ENCODE measurements around the gene RPTOR.
"Not testable (repeated sequence)": the region's sequence is repeated elsewhere in the genome, so short reads cannot be mapped to it uniquely, and the experiment has no call there.

Gene RPTOR

DNA sequence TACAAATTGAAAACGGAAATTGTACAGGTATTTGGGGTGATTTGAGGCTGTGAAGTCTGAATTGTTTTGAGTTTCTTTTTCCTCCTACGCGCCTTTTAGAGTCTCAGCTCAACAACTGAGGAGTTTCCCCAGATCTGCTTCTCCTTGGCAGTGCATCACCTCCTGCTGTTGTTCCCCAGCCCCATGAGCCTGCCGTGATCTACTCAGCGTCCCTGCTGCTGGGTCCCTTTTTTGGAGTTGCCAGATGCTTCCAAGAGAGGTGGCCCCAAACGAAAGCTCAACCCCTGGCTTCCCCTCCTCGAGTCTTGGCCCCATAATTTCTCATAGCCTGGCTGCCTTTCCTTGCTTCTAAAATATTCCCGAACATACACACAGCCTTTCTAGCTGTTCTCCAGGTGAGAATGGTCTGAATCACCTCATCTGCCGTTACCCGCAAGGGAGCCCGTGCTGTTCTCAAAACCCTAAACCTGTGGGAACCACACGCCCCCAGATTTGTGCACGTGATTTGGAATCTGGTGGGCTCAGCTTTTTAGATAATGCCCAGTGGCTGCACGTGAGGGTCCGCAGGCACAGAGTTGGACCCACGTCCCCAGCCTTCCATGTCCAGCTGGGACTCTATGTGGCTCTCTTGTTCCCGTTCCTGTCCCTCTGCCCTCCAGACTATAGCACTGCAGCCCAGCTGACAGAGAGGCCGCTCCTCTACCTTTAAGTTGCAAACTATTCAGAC is 267.9 kb downstream of the RPTOR start:
- no peak for DNase-seq (ENCODE audit: insufficient read length, low spot score)
- FAIRE-seq: no peak
- no peak for TF ChIP-seq POU2F2 (IDR thresholded peaks at IDR 0.05; ENCODE audit: low read depth, low read length)

- TF ChIP-seq POU2F2 (IDR thresholded peaks at IDR 0.05; ENCODE audit: low read depth, low read length): no peak
- no peak for TF ChIP-seq PAX5 (IDR thresholded peaks at IDR 0.05; ENCODE audit: insufficient read depth, low read length, severe bottlenecking)
- FAIRE-seq: no peak
- DNase-seq (ENCODE audit: insufficient read length, low spot score): no peak
Measured at GRCh38 chr17:80813318-80813717, 268.7 kb downstream of the RPTOR start.

DNA sequence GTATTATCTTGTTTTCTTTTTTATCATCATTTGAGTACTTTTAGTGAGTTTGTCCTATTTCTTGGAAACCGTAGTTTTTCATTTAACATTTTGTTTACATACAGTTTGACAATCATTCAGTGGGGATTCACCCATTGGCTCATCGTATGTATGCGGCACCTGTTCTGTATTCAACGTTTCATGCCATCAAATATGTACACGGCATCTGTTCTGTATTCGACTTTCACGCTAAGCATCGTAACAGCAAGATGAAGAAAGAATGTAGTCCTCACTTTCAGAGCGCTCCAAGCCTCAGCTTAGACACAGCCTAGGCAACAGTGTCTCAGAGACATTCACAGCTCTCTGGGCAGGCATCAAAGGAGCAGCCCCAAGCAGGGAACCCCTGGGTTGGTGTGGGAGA is 269.9 kb downstream of the RPTOR start:
- TF ChIP-seq POLR2A (IDR thresholded peaks at IDR 0.05; ENCODE audit: low read depth, low read length) (no peak), POLR2AphosphoS5 (IDR thresholded peaks at IDR 0.05; ENCODE audit: low read depth, low read length) (no peak), PAX5 (IDR thresholded peaks at IDR 0.05; ENCODE audit: insufficient read depth, low read length, severe bottlenecking) (no peak), TAF1 (IDR thresholded peaks at IDR 0.05; ENCODE audit: low read depth, low read length) (no peak)
- DNase-seq (ENCODE audit: insufficient read length, low spot score) (no peak), FAIRE-seq (no peak)

- FAIRE-seq (no peak), DNase-seq (ENCODE audit: insufficient read length, low spot score) (no peak)
- TF ChIP-seq TAF1 (IDR thresholded peaks at IDR 0.05; ENCODE audit: low read depth, low read length): no peak
- no peak for TF ChIP-seq POLR2AphosphoS5 (IDR thresholded peaks at IDR 0.05; ENCODE audit: low read depth, low read length)
- TF ChIP-seq SPI1 (IDR thresholded peaks at IDR 0.05; ENCODE audit: low read depth, low read length): no peak
- no peak for TF ChIP-seq POLR2A (IDR thresholded peaks at IDR 0.05; ENCODE audit: low read depth, low read length)
- no peak for TF ChIP-seq PAX5 (IDR thresholded peaks at IDR 0.05; ENCODE audit: insufficient read depth, low read length, severe bottlenecking)
- no peak for TF ChIP-seq POU2F2 (IDR thresholded peaks at IDR 0.05; ENCODE audit: low read depth, low read length)
Measured at GRCh38 chr17:80815151-80815681, 270.6 kb downstream of the RPTOR start.

GRCh38 chr17:80815718-80816117 is 271.1 kb downstream of the RPTOR start:
- not testable (repeated sequence) for FAIRE-seq

GRCh38 chr17:80816241-80817103 is 271.8 kb downstream of the RPTOR start:
- FAIRE-seq (no peak), DNase-seq (ENCODE audit: insufficient read length, low spot score) (no peak)
- TF ChIP-seq POLR2AphosphoS5 (IDR thresholded peaks at IDR 0.05; ENCODE audit: low read depth, low read length): no peak
- no peak for TF ChIP-seq POLR2A (IDR thresholded peaks at IDR 0.05; ENCODE audit: low read depth, low read length)
- TF ChIP-seq POU2F2 (IDR thresholded peaks at IDR 0.05; ENCODE audit: low read depth, low read length): no peak
- TF ChIP-seq TAF1 (IDR thresholded peaks at IDR 0.05; ENCODE audit: low read depth, low read length): no peak
- no peak for TF ChIP-seq SPI1 (IDR thresholded peaks at IDR 0.05; ENCODE audit: low read depth, low read length)
- no peak for TF ChIP-seq PAX5 (IDR thresholded peaks at IDR 0.05; ENCODE audit: insufficient read depth, low read length, severe bottlenecking)

More at GRCh38 chr17:80815718-80816117, 271.1 kb downstream of the RPTOR start:
- DNase-seq (ENCODE audit: insufficient read length, low spot score): not testable (repeated sequence)

DNA sequence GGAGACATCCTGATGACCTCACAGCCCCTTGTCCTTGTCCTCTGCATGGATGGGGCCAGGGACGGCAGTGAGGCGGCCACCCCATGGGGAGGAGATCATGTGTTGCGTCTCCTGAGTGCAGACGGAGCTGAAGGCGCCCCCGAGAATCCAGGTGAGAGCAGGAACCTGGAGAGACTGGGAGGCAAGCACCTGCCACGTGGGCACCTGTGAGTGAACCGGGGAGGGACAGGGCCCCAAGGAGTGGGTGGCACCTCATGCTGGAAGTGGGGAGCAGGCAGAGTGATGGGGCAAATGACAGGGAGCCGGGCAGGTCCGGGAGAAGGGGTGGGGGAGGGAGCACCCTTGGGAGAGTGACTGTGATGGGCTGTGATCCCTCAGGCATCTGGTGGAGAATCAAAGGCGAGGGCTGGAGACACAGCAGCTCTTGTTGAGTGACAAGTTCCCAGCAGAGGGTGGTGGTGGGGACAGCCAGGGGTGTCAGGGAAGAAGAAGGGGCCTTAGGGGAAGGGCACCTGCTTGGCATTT is 272.7 kb downstream of the RPTOR start:
- FAIRE-seq: no peak
- no peak for TF ChIP-seq SPI1 (IDR thresholded peaks at IDR 0.05; ENCODE audit: low read depth, low read length)
- TF ChIP-seq POU2F2 (IDR thresholded peaks at IDR 0.05; ENCODE audit: low read depth, low read length): no peak
- TF ChIP-seq POLR2AphosphoS5 (IDR thresholded peaks at IDR 0.05; ENCODE audit: low read depth, low read length): no peak
- no peak for TF ChIP-seq POLR2A (IDR thresholded peaks at IDR 0.05; ENCODE audit: low read depth, low read length)
- no peak for TF ChIP-seq TAF1 (IDR thresholded peaks at IDR 0.05; ENCODE audit: low read depth, low read length)
- no peak for TF ChIP-seq PAX5 (IDR thresholded peaks at IDR 0.05; ENCODE audit: insufficient read depth, low read length, severe bottlenecking)
- DNase-seq (ENCODE audit: insufficient read length, low spot score): no peak

- FAIRE-seq: no peak
- TF ChIP-seq SPI1 (IDR thresholded peaks at IDR 0.05; ENCODE audit: low read depth, low read length) (no peak), PAX5 (IDR thresholded peaks at IDR 0.05; ENCODE audit: insufficient read depth, low read length, severe bottlenecking) (no peak), POLR2A (IDR thresholded peaks at IDR 0.05; ENCODE audit: low read depth, low read length) (no peak), TAF1 (IDR thresholded peaks at IDR 0.05; ENCODE audit: low read depth, low read length) (no peak), POLR2AphosphoS5 (IDR thresholded peaks at IDR 0.05; ENCODE audit: low read depth, low read length) (no peak), POU2F2 (IDR thresholded peaks at IDR 0.05; ENCODE audit: low read depth, low read length) (no peak)
- DNase-seq (ENCODE audit: insufficient read length, low spot score): no peak
Measured at GRCh38 chr17:80817861-80818260, 273.2 kb downstream of the RPTOR start.

DNA sequence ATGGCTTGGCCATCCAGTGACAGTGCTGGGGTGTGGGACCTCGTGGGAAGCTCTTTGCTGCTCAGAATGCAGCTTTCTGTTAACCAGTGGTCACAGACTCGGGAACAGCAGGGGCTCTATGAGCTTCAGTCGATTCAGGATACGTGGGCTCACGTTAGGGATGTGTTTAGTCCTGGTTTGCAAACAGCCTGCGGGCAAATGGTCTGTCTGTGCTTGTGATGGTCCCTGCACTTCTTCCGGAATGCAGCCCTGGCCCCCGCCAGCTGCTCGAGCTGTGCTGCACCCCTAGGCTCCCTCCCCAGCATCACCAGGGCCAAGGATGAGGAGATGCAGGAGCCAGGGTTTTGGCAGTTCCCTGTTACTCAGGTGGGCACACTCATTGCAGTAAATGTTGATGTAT is 274.2 kb downstream of the RPTOR start:
- TF ChIP-seq POLR2AphosphoS5 (IDR thresholded peaks at IDR 0.05; ENCODE audit: low read depth, low read length): no peak
- no peak for TF ChIP-seq PAX5 (IDR thresholded peaks at IDR 0.05; ENCODE audit: insufficient read depth, low read length, severe bottlenecking)
- no peak for TF ChIP-seq POLR2A (IDR thresholded peaks at IDR 0.05; ENCODE audit: low read depth, low read length)
- TF ChIP-seq TAF1 (IDR thresholded peaks at IDR 0.05; ENCODE audit: low read depth, low read length): no peak
- TF ChIP-seq POU2F2 (IDR thresholded peaks at IDR 0.05; ENCODE audit: low read depth, low read length): no peak
- TF ChIP-seq SPI1 (IDR thresholded peaks at IDR 0.05; ENCODE audit: low read depth, low read length): no peak
- DNase-seq (ENCODE audit: insufficient read length, low spot score) (no peak), FAIRE-seq (no peak)

Measured in GM12891 (cell line).